ENCODE data around the gene SPIRE2.
"Not testable (repeated sequence)": the region's sequence is repeated elsewhere in the genome, so short reads cannot be mapped to it uniquely, and the experiment has no call there.

SPIRE2 gene

DNA sequence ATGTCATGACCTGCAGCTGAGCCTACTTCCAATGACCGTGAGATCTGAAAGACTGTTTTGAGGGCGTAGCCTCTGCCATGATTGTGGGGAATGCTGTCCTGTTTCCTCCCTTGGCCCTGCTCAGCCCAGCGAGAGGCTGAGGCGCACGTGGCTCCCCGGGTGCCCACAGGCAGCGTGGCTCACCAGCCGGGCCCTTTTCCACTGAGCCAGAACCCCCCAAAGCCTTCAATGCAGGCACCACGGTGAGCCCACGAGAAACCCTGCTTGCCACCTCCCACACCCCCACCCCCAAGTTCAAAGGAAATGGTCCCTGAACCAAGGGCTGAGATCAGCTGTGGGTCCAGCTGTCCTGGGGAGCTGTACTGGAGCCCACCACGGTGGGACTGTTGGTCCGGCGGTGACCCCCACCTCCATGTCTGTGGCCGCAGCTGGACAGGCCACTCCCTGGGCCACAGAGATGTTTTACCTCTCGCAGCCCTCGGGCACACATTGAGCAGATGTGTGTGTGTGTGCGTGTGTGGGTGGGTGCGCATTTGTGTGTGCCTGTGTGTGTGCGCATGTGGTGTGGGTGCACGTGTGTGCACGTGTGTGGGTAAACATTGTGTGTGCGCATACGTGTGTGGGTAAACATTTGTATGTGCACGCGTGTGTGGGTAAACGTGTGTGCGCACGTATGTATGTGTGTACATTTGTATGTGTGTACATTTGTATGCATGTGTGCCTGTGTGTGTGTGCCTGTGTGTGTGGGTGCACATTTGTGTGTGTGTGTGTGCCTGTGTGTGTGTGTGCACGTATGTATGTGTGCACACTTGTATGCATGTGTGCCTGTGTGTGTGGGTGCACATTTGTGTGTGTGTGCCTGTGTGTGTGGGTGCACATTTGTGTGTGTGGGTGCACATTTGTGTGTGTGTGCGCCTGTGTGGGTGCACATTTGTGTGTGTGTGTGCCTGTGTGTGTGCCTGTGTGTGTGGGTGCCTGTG is 85.4 kb downstream of the SPIRE2 start:
- Histone ChIP-seq H3K9me3 (ENCODE audit: control insufficient read depth in 1 of 2, low read length in 2 of 2) (no peaks in the 10 kb centered on the region), H3K4me3 (ENCODE audit: low read depth in 1 of 2, low read length in 2 of 2) (no peak overlapping the region), H3K4me1 (ENCODE audit: control insufficient read depth in 1 of 2, insufficient read depth in 2 of 2, low read length in 2 of 2) (peaks cover 13% of the 10 kb centered on the region in 2 donors), H3K27me3 (ENCODE audit: control insufficient read depth in 1 of 2, insufficient read depth in 2 of 2, low read length in 2 of 2) (peaks cover under 1% of the 10 kb centered on the region in 2 donors), H3K9ac (ENCODE audit: low read depth in 1 of 2, low read length in 2 of 2) (no peak overlapping the region), H3K27ac (ENCODE audit: low read depth, low read length) (no peak overlapping the region), H3K36me3 (ENCODE audit: control insufficient read depth in 1 of 2, insufficient read depth in 2 of 2, low read length in 2 of 2) (peaks cover 14 to 21% of the 10 kb centered on the region in 2 donors)

DNA sequence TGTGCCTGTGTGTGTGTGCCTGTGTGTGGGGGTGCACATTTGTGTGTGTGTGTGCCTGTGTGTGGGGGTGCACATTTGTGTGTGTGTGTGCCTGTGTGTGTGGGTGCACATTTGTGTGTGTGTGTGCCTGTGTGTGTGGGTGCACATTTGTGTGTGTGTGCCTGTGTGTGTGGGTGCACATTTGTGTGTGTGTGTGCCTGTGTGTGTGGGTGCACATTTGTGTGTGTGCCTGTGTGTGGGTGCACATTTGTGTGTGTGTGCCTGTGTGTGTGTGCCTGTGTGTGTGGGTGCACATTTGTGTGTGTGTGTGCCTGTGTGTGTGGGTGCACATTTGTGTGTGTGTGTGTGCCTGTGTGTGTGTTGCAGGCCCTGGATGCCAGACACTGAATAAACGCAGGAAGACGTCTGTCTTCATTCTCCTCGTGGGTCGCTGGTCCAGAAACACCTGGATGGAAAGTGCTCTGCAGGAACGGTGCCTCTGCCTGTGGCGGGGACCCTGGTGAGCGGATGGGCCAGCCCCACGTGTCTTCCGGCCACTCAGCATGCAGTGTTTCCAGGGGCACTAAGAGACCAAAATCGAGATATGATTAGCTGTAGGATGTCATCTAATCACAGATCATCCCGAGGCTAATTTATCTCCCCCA is 86.5 kb downstream of the SPIRE2 start:
- H3K9me3 ChIP-seq (ENCODE audit: control insufficient read depth in 1 of 2, low read length in 2 of 2); H3K27ac ChIP-seq (ENCODE audit: low read depth, low read length); H3K27me3 ChIP-seq (ENCODE audit: control insufficient read depth in 1 of 2, insufficient read depth in 2 of 2, low read length in 2 of 2); H3K9ac ChIP-seq (ENCODE audit: low read depth in 1 of 2, low read length in 2 of 2); H3K4me3 ChIP-seq (ENCODE audit: low read depth in 1 of 2, low read length in 2 of 2): not testable (repeated sequence)
- Histone ChIP-seq H3K4me1 (ENCODE audit: control insufficient read depth in 1 of 2, insufficient read depth in 2 of 2, low read length in 2 of 2) (peaks cover 13 to 16% of the 10 kb centered on the region in 2 donors), H3K36me3 (ENCODE audit: control insufficient read depth in 1 of 2, insufficient read depth in 2 of 2, low read length in 2 of 2) (peaks cover 14 to 17% of the 10 kb centered on the region in 2 donors)

GRCh38 chr16:89915303-89916232 is 87.3 kb downstream of the SPIRE2 start:
- Histone ChIP-seq H3K36me3 (ENCODE audit: control insufficient read depth in 1 of 2, insufficient read depth in 2 of 2, low read length in 2 of 2) (peaks cover 8 to 16% of the 10 kb centered on the region in 2 donors), H3K9ac (ENCODE audit: low read depth in 1 of 2, low read length in 2 of 2) (no peak overlapping the region), H3K4me1 (ENCODE audit: control insufficient read depth in 1 of 2, insufficient read depth in 2 of 2, low read length in 2 of 2) (peaks cover 13 to 16% of the 10 kb centered on the region in 2 donors), H3K9me3 (ENCODE audit: control insufficient read depth in 1 of 2, low read length in 2 of 2) (no peaks in the 10 kb centered on the region), H3K4me3 (ENCODE audit: low read depth in 1 of 2, low read length in 2 of 2) (no peak overlapping the region), H3K27me3 (ENCODE audit: control insufficient read depth in 1 of 2, insufficient read depth in 2 of 2, low read length in 2 of 2) (peaks cover 15 to 17% of the 10 kb centered on the region in 2 donors), H3K27ac (ENCODE audit: low read depth, low read length) (no peak overlapping the region)

DNA sequence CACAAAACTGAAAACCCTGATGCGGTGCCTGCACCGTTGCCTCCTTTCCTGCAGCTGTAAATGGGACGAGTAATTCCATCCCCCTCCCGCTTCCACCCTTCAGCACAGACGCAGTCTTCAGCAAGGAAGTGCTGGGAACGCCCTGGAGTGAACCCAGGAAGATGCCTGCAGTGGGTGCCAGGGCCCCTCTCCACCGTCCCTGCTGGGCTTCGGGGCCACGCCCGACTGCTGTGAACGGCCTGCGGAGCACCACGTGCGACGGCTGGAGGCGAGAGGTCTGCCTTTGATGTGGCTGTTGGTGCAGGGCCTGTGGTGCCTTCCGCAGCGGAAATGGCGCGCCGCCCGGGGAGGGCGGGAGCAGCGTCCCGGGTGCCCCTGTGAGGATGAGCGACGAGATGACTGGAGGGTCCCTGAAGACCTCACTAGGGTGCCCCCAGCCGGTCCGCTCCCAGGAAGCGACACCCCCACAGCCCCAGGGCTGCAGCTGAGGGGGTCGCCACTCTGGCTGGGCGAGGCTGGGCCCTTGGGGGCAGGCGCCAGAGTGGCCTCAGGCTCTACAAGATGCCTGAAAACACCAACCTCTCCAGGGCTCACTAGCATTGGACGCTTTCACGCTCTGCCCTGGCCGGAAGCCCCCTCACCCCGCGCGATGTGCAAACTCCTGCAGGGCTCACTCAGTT is 89.6 kb downstream of the SPIRE2 start:
- Histone ChIP-seq H3K27me3 (ENCODE audit: control insufficient read depth in 1 of 2, insufficient read depth in 2 of 2, low read length in 2 of 2) (peaks cover 34 to 38% of the 10 kb centered on the region in 2 donors), H3K27ac (ENCODE audit: low read depth, low read length) (no peak overlapping the region), H3K4me3 (ENCODE audit: low read depth in 1 of 2, low read length in 2 of 2) (peak overlapping the region; percentile 50 to 61), H3K4me1 (ENCODE audit: control insufficient read depth in 1 of 2, insufficient read depth in 2 of 2, low read length in 2 of 2) (peaks cover 18 to 27% of the 10 kb centered on the region in 2 donors), H3K9me3 (ENCODE audit: control insufficient read depth in 1 of 2, low read length in 2 of 2) (no peaks in the 10 kb centered on the region), H3K36me3 (ENCODE audit: control insufficient read depth in 1 of 2, insufficient read depth in 2 of 2, low read length in 2 of 2) (peaks cover 0 to 4% of the 10 kb centered on the region in 2 donors), H3K9ac (ENCODE audit: low read depth in 1 of 2, low read length in 2 of 2) (peak overlapping the region; percentile 10 to 25)

GRCh38 chr16:89918453-89919347 is 90.4 kb downstream of the SPIRE2 start, which contains the start of gene MC1R:
Gene MC1R, plus strand, starts transcription at chr16:89918862. Its CDS starts 397 bp downstream, at chr16:89919259.
- H3K9ac ChIP-seq (ENCODE audit: low read depth in 1 of 2, low read length in 2 of 2) = peak within 1 kb of the TSS; percentile 10 to 25
- H3K4me3 ChIP-seq (ENCODE audit: low read depth in 1 of 2, low read length in 2 of 2) = peak within 1 kb of the TSS; percentile 50 to 61
- peaks cover 18 to 27% of the 10 kb centered on the region in 2 donors for H3K4me1 ChIP-seq (ENCODE audit: control insufficient read depth in 1 of 2, insufficient read depth in 2 of 2, low read length in 2 of 2)
- H3K9me3 ChIP-seq (ENCODE audit: control insufficient read depth in 1 of 2, low read length in 2 of 2) = no peaks in the 10 kb centered on the region
- peaks cover 0 to 1% of the 10 kb centered on the region in 2 donors for H3K36me3 ChIP-seq (ENCODE audit: control insufficient read depth in 1 of 2, insufficient read depth in 2 of 2, low read length in 2 of 2)
- peaks cover 37 to 39% of the 10 kb centered on the region in 2 donors for H3K27me3 ChIP-seq (ENCODE audit: control insufficient read depth in 1 of 2, insufficient read depth in 2 of 2, low read length in 2 of 2)
- H3K27ac ChIP-seq (ENCODE audit: low read depth, low read length) = no peak within 1 kb of the TSS

GRCh38 chr16:89919535-89920406 is 91.5 kb downstream of the SPIRE2 start:
- Histone ChIP-seq H3K4me3 (ENCODE audit: low read depth in 1 of 2, low read length in 2 of 2) (no peak overlapping the region), H3K4me1 (ENCODE audit: control insufficient read depth in 1 of 2, insufficient read depth in 2 of 2, low read length in 2 of 2) (peaks cover 18 to 27% of the 10 kb centered on the region in 2 donors), H3K27me3 (ENCODE audit: control insufficient read depth in 1 of 2, insufficient read depth in 2 of 2, low read length in 2 of 2) (peaks cover 46 to 49% of the 10 kb centered on the region in 2 donors), H3K9me3 (ENCODE audit: control insufficient read depth in 1 of 2, low read length in 2 of 2) (no peaks in the 10 kb centered on the region), H3K27ac (ENCODE audit: low read depth, low read length) (no peak overlapping the region), H3K9ac (ENCODE audit: low read depth in 1 of 2, low read length in 2 of 2) (no peak overlapping the region), H3K36me3 (ENCODE audit: control insufficient read depth in 1 of 2, insufficient read depth in 2 of 2, low read length in 2 of 2) (no peaks in the 10 kb centered on the region)

GRCh38 chr16:89920723-89921122 is 92.4 kb downstream of the SPIRE2 start:
- no peak overlapping the region for H3K27ac ChIP-seq (ENCODE audit: low read depth, low read length)
- H3K27me3 ChIP-seq (ENCODE audit: control insufficient read depth in 1 of 2, insufficient read depth in 2 of 2, low read length in 2 of 2) = peaks cover 46 to 56% of the 10 kb centered on the region in 2 donors
- no peak overlapping the region for H3K9ac ChIP-seq (ENCODE audit: low read depth in 1 of 2, low read length in 2 of 2)
- no peak overlapping the region for H3K4me3 ChIP-seq (ENCODE audit: low read depth in 1 of 2, low read length in 2 of 2)
- H3K4me1 ChIP-seq (ENCODE audit: control insufficient read depth in 1 of 2, insufficient read depth in 2 of 2, low read length in 2 of 2) = peaks cover 18 to 33% of the 10 kb centered on the region in 2 donors
- H3K9me3 ChIP-seq (ENCODE audit: control insufficient read depth in 1 of 2, low read length in 2 of 2) = no peaks in the 10 kb centered on the region
- H3K36me3 ChIP-seq (ENCODE audit: control insufficient read depth in 1 of 2, insufficient read depth in 2 of 2, low read length in 2 of 2) = no peaks in the 10 kb centered on the region

All from duodenal mucosa (tissue), 2 donors.